PFSK-1 (cell line): Measurements from ENCODE around the gene TTLL7.

ENCODE experiments used
- FOXP2 ChIP-seq: optimal IDR thresholded peaks from 2 replicates; pipeline ENCODE3; 2011; ENCODE audit warnings: borderline replicate concordance, control low read depth, inconsistent platforms; ENCODE audit not compliant: insufficient read depth; ENCODE audit errors: extremely low read length, extremely low read depth
- POLR2AphosphoS5 ChIP-seq: IDR thresholded peaks from 2 replicates; pipeline ENCODE4 v1.6.1; 2012; ENCODE audit warnings: low read depth, mild to moderate bottlenecking, control low read depth, low read length, moderate library complexity
- REST ChIP-seq, 2 experiments: IDR thresholded peaks; 2 replicates each; pipeline versions ENCODE4 v1.6.1 to v1.8.0; 2011 to 2012; ENCODE audit warnings: low read depth in 2 of 2, low read length in 2 of 2, control low read depth in 1 of 2, inconsistent platforms in 1 of 2, mild to moderate bottlenecking in 1 of 2, moderate library complexity in 1 of 2; ENCODE audit not compliant: insufficient read depth in 1 of 2
- SIN3A ChIP-seq: IDR thresholded peaks from 2 replicates; pipeline ENCODE4 v1.6.1; 2012; ENCODE audit warnings: mild to moderate bottlenecking, low read length, moderate library complexity, borderline replicate concordance; ENCODE audit not compliant: insufficient read depth
- TAF1 ChIP-seq: IDR thresholded peaks from 2 replicates; pipeline ENCODE4 v1.6.1; 2012; ENCODE audit warnings: low read length, control low read depth, borderline replicate concordance; ENCODE audit not compliant: insufficient read depth

Gene TTLL7

GRCh38 chr1:83857103-83857502, 141.8 kb downstream of the TTLL7 start:
- TF ChIP-seq TAF1, result no peak
- no peak for TF ChIP-seq POLR2AphosphoS5
- no peak for TF ChIP-seq FOXP2
- TF ChIP-seq SIN3A, result no peak
- no peak for TF ChIP-seq REST (IDR thresholded peaks at IDR 0.05; ENCODE audit: insufficient read depth in 1 of 2, low read depth in 2 of 2, low read length in 2 of 2)

GRCh38 chr1:83856381-83856780, 142.6 kb downstream of the TTLL7 start:
- TF ChIP-seq POLR2AphosphoS5, result no peak

DNA sequence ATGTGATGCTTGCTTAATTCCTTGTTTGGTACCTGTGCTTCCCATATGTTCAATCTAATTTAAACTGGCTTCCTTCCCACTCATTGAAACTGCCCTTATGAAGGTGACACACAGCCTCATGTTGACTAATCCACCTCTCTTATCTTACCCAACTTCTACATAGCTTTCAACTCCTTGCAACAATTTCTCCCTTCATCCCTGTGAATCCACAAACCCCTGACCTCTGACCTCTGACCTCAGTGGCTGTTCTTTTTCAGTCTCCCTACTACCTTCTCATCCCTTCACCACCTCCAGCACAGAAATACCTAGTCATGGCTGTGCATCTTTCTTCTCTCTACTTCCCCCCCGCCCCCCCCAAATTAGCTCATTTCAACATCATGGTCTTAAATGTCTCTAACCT, 144.5 kb downstream of the TTLL7 start:
- TF ChIP-seq POLR2AphosphoS5 (no peak), TAF1 (no peak), REST (IDR thresholded peaks at IDR 0.05; ENCODE audit: insufficient read depth in 1 of 2, low read depth in 2 of 2, low read length in 2 of 2) (no peak), SIN3A (no peak), FOXP2 (no peak)

DNA sequence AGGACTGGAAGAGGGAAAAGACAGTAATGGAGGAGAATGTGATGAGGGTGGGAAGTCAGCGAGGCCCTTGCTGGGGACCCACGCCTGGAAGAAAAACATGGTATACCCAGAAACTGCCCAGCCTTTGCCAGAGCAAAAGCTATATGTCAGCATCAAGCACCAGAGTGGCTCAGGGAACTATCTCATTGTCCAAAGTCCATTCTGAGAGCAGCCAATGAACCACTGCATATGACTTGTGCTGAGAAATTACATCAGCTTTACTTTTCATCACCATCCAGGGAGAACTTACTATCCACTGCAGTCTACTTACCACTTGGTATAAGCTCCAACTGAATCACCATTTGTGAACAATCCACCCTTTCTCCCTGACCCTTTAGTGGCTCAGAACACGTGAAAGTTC, 148.1 kb downstream of the TTLL7 start:
- TF ChIP-seq SIN3A (no peak), REST (IDR thresholded peaks at IDR 0.05; ENCODE audit: insufficient read depth in 1 of 2, low read depth in 2 of 2, low read length in 2 of 2) (no peak), FOXP2 (no peak), POLR2AphosphoS5 (no peak), TAF1 (no peak)

DNA sequence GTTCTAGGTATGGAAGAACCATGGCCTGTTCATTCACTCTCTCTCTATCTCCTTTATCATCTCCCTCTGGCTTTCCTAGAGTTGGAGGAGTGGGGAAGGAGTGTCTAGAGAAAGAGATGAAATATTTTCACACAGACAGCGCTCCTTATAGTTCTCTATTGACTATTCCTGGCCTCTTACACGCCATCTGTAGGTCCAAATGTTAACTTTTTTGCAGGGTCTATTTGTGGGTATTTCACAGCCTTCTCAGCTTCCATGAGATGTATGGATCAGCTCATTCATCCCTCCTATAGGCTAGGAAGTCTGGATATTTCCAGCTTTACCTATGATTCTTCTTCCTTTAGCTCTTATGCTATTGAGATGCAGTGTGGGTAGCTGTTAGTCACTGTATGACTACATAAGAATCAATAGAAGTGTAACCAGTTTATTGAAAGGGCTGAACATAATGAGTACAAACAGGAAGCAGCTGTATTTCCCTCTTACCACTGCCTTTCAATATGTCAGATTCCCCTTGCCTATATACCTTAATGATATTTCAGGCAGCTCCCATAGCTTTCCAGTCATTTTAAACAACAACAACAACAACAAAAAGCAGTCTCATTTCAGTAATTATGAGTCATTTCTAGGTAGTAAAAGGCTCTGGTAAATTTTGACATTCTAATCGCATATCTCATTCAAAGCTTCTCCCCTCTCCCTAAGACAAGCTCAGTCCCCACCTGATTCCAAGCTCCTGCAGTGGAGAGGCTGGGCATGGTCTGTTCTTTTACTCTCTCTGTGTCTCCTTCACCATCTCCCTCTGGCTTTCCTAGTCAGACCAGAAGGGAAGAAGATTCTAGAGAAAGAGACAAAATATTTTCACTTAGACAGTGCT, 149.5 kb downstream of the TTLL7 start:
- TF ChIP-seq REST (IDR thresholded peaks at IDR 0.05; ENCODE audit: insufficient read depth in 1 of 2, low read depth in 2 of 2, low read length in 2 of 2) (no peak), SIN3A (no peak)
